Neural cell (in vitro differentiated cells): ENCODE data around the gene SAC3D1. TPM values are rescaled to one million over a fixed set of nuclear protein-coding genes. Genes with fewer than 3 reads are reported as not detected.

Source experiments
- H2AFZ ChIP-seq: fragments of 200-600, 300-800 bp; sonication (generic), shearing (Covaris generic); 2 replicates; pipeline ENCODE4 v1.6.0; 2014; ENCODE audit warnings: low read depth, mild to moderate bottlenecking, antibody characterized with exemption, low read length, moderate library complexity
- H3F3A ChIP-seq: fragments of 200-600 bp; shearing (Covaris generic); 2 replicates; pipeline ENCODE4 v1.6.1; 2016; ENCODE audit warnings: mild to moderate bottlenecking, moderate library complexity, mixed read lengths, antibody characterized with exemption, low read length; ENCODE audit not compliant: insufficient read depth, poor library complexity, severe bottlenecking
- H3K27ac ChIP-seq: fragments of 200-600, 300-800 bp; sonication (generic), shearing (Covaris generic); 2 replicates; pipeline ENCODE4 v1.5.1; 2014; ENCODE audit warnings: mild to moderate bottlenecking, low read length, moderate library complexity
- H3K27me3 ChIP-seq: fragments of 300-800, 200-600 bp; sonication (generic), shearing (Covaris generic); 2 replicates; pipeline ENCODE4 v1.6.0; 2014; ENCODE audit warnings: mild to moderate bottlenecking, low read depth, low read length, moderate library complexity; ENCODE audit not compliant: insufficient read depth
- H3K36me3 ChIP-seq: fragments of 300-800, 200-600 bp; sonication (generic), shearing (Covaris generic); 2 replicates; pipeline ENCODE4 v1.5.1; 2014; ENCODE audit warnings: mild to moderate bottlenecking, antibody characterized with exemption, low read length, moderate library complexity; ENCODE audit not compliant: insufficient read depth
- H3K4me2 ChIP-seq: fragments of 300-800, 200-600 bp; sonication (generic), shearing (Covaris generic); 2 replicates; pipeline ENCODE4 v1.6.0; 2014; ENCODE audit warnings: mild to moderate bottlenecking, low read length
- H3K4me3 ChIP-seq: fragments of 300-800, 200-600 bp; sonication (generic), shearing (Covaris generic); 2 replicates; pipeline ENCODE4 v1.5.1; 2014; ENCODE audit warnings: mild to moderate bottlenecking, low read length, moderate library complexity
- H3K79me2 ChIP-seq: fragments of 200-600 bp; shearing (Covaris generic); replicated peaks from 2 replicates; pipeline ENCODE4 v1.6.0; 2014; ENCODE audit warnings: mild to moderate bottlenecking, low read length, moderate library complexity; ENCODE audit not compliant: insufficient read depth
- H3K9ac ChIP-seq: fragments of 300-800, 200-600 bp; sonication (generic), shearing (Covaris generic); 2 replicates; pipeline ENCODE4 v1.6.1; 2016; ENCODE audit warnings: mild to moderate bottlenecking, low read length, mixed read lengths
- H3K9me2 ChIP-seq: fragments of 200-600 bp; shearing (Covaris generic); 2 replicates; pipeline ENCODE4 v1.6.1; 2016; ENCODE audit warnings: mild to moderate bottlenecking, low read length, mixed read lengths; ENCODE audit not compliant: insufficient read depth
- H3K9me3 ChIP-seq: fragments of 200-600, 300-800 bp; sonication (generic), shearing (Covaris generic); 2 replicates; pipeline ENCODE4 v1.6.1; 2016; ENCODE audit warnings: mild to moderate bottlenecking, mixed run types, low read length, moderate library complexity, mixed read lengths
- H4K20me1 ChIP-seq: fragments of 200-600 bp; shearing (Covaris generic); 2 replicates; pipeline ENCODE4 v1.6.1; 2016; ENCODE audit warnings: mild to moderate bottlenecking, mixed run types; ENCODE audit not compliant: insufficient read depth
- EP300 ChIP-seq: fragments of 450-650 bp; conservative IDR thresholded peaks from 2 replicates; pipeline ENCODE4 v1.6.1; 2014; ENCODE audit warnings: antibody characterized with exemption, mild to moderate bottlenecking, moderate library complexity; ENCODE audit not compliant: poor library complexity, severe bottlenecking
- EZH2 ChIP-seq: fragments of 200-600, 300-800 bp; shearing (Covaris generic), sonication (generic); IDR thresholded peaks from 2 replicates; pipeline ENCODE4 v1.6.1; 2014; ENCODE audit warnings: antibody characterized with exemption, low read length, borderline replicate concordance, mild to moderate bottlenecking; ENCODE audit not compliant: insufficient read depth, poor library complexity, severe bottlenecking
- MXI1 ChIP-seq: fragments of 450-650 bp; conservative IDR thresholded peaks from 2 replicates; pipeline ENCODE4 v1.6.1; 2014; ENCODE audit warnings: antibody characterized with exemption, mild to moderate bottlenecking; ENCODE audit not compliant: poor library complexity, severe bottlenecking
- POLR2AphosphoS5 ChIP-seq: IDR thresholded peaks from 2 replicates; pipeline ENCODE4 v1.6.1; 2012
- RAD21 ChIP-seq: fragments of 450-650 bp; conservative IDR thresholded peaks from 2 replicates; pipeline ENCODE4 v1.6.1; 2014; ENCODE audit warnings: antibody characterized with exemption, mild to moderate bottlenecking, moderate library complexity
- SMC3 ChIP-seq: fragments of 450-650 bp; conservative IDR thresholded peaks from 2 replicates; pipeline ENCODE4 v1.6.1; 2014; ENCODE audit warnings: antibody characterized with exemption, mild to moderate bottlenecking, moderate library complexity; ENCODE audit not compliant: poor library complexity
- TAF1 ChIP-seq: IDR thresholded peaks from 2 replicates; pipeline ENCODE4 v1.6.1; 2012; ENCODE audit warnings: low read depth
- polyA plus RNA-seq: library from polyadenylated mRNA; depleted of rRNA; stranded (reverse); fragments of >200 nt; gene quantifications from 2 replicates; pipeline ENCODE4 v1.2.3, GENCODE V29; 2014
- TF ChIP-seq, protein P1 (sequence below): fragments of 450-650 bp; IDR thresholded peaks from 2 replicates; pipeline ENCODE4 v1.5.1; 2014; ENCODE audit warnings: antibody characterized with exemption, mild to moderate bottlenecking, moderate library complexity; ENCODE audit not compliant: poor library complexity, severe bottlenecking
- TF ChIP-seq, protein P2 (sequence below): IDR thresholded peaks from 2 replicates; pipeline ENCODE4 v1.6.1; 2012; ENCODE audit warnings: borderline replicate concordance

Gene SAC3D1
- polyA plus RNA-seq, 1 donor from 2014 or later: 23.5 TPM

DNA sequence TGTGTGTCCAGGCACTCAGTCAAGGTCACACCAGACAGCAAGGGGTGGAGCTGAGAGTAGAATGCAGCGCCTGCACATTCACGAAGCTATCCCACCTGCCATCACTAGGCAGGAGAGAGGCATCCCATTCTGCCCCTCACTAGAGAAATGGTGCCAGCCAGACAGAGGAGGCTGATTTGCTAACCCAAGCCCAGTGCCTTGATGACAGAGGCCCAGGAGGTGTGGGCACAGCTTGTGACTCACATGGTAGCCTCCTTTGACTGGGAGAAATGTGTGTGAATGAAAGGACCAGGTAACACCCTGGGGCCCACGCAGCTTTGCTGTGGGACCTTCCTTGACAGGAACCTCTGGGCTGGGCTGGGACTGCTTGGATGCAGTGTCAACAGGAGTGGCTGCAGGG, 22.5 kb downstream of the SAC3D1 start:
- no peak for TF ChIP-seq EZH2
- no peaks in the 10 kb centered on the region for H3K36me3 ChIP-seq

DNA sequence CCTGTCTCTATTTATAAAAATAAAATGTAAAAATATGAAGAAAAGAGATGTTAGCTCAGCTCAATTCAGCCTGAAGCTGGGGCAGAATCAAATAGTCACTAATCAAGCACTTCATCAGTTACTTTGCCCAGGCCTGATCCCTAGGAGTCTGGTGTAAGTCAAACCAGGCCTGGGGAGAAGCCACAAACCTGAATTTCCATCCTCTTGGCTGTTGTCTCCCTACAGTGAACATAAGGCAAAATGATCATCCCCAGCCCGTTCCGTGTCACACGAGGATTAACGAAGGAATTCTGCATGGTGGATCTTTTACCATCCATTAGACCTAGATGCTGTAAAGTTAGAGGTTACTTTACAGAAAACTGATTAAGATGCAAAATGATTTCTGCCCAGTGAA, 23.8 kb downstream of the SAC3D1 start:
- Histone ChIP-seq H3K27me3 (no peaks in the 10 kb centered on the region), H3K27ac (no peak overlapping the region), H3F3A (no peaks in the 10 kb centered on the region), H3K4me3 (no peak overlapping the region), H2AFZ (no peak overlapping the region), H3K79me2 (no peaks in the 10 kb centered on the region), H3K4me2 (no peak overlapping the region), H3K9me3 (no peaks in the 10 kb centered on the region), H3K9me2 (no peaks in the 10 kb centered on the region), H4K20me1 (no peaks in the 10 kb centered on the region), H3K36me3 (no peaks in the 10 kb centered on the region), H3K9ac (no peak overlapping the region)
- TF ChIP-seq SMC3 (no peak), MXI1 (no peak), EP300 (no peak), POLR2AphosphoS5 (no peak), RAD21 (no peak), EZH2 (no peak), TAF1 (no peak)
- TF ChIP-seq, protein P1, sequence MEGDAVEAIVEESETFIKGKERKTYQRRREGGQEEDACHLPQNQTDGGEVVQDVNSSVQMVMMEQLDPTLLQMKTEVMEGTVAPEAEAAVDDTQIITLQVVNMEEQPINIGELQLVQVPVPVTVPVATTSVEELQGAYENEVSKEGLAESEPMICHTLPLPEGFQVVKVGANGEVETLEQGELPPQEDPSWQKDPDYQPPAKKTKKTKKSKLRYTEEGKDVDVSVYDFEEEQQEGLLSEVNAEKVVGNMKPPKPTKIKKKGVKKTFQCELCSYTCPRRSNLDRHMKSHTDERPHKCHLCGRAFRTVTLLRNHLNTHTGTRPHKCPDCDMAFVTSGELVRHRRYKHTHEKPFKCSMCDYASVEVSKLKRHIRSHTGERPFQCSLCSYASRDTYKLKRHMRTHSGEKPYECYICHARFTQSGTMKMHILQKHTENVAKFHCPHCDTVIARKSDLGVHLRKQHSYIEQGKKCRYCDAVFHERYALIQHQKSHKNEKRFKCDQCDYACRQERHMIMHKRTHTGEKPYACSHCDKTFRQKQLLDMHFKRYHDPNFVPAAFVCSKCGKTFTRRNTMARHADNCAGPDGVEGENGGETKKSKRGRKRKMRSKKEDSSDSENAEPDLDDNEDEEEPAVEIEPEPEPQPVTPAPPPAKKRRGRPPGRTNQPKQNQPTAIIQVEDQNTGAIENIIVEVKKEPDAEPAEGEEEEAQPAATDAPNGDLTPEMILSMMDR: no peak

More for the DNA sequence above, 22.5 kb downstream of the SAC3D1 start:
- Histone ChIP-seq H3K9ac (no peak overlapping the region), H3K27ac (no peak overlapping the region), H3K4me3 (no peak overlapping the region), H3K4me2 (no peak overlapping the region), H3K9me3 (no peaks in the 10 kb centered on the region), H3K27me3 (no peaks in the 10 kb centered on the region), H3K79me2 (no peaks in the 10 kb centered on the region), H4K20me1 (no peaks in the 10 kb centered on the region), H3K9me2 (no peaks in the 10 kb centered on the region), H2AFZ (no peak overlapping the region), H3F3A (no peaks in the 10 kb centered on the region)

DNA sequence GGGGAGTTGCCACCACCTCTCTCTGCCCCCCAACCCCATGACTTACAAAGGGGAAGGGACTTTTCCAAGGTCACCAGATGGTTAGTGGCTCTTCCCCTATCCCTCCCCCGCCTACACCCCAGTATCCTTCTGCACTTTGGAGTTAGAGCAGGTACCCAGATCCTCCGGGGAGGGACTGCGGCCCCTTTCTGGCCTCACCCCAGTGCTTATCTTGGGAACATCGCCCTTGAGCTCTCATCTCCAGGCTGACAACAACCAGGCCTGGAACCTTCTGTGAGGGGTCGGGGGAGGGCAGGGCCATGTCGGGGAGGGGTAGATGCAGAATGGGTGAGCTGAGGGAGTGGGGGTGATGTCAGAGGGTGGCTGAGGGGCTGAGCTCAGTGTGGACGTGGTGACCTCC, 24.8 kb downstream of the SAC3D1 start:
- no peaks in the 10 kb centered on the region for H4K20me1 ChIP-seq
- no peaks in the 10 kb centered on the region for H3F3A ChIP-seq
- no peak overlapping the region for H3K4me3 ChIP-seq
- no peak overlapping the region for H3K27ac ChIP-seq
- H3K4me2 ChIP-seq: no peak overlapping the region
- TF ChIP-seq RAD21 (no peak), POLR2AphosphoS5 (no peak), SMC3 (no peak), MXI1 (no peak), TAF1 (no peak), EP300 (no peak)
- TF ChIP-seq, protein P2, sequence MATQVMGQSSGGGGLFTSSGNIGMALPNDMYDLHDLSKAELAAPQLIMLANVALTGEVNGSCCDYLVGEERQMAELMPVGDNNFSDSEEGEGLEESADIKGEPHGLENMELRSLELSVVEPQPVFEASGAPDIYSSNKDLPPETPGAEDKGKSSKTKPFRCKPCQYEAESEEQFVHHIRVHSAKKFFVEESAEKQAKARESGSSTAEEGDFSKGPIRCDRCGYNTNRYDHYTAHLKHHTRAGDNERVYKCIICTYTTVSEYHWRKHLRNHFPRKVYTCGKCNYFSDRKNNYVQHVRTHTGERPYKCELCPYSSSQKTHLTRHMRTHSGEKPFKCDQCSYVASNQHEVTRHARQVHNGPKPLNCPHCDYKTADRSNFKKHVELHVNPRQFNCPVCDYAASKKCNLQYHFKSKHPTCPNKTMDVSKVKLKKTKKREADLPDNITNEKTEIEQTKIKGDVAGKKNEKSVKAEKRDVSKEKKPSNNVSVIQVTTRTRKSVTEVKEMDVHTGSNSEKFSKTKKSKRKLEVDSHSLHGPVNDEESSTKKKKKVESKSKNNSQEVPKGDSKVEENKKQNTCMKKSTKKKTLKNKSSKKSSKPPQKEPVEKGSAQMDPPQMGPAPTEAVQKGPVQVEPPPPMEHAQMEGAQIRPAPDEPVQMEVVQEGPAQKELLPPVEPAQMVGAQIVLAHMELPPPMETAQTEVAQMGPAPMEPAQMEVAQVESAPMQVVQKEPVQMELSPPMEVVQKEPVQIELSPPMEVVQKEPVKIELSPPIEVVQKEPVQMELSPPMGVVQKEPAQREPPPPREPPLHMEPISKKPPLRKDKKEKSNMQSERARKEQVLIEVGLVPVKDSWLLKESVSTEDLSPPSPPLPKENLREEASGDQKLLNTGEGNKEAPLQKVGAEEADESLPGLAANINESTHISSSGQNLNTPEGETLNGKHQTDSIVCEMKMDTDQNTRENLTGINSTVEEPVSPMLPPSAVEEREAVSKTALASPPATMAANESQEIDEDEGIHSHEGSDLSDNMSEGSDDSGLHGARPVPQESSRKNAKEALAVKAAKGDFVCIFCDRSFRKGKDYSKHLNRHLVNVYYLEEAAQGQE: no peak
- no peaks in the 10 kb centered on the region for H3K36me3 ChIP-seq
- H3K9ac ChIP-seq: no peak overlapping the region
- no peaks in the 10 kb centered on the region for H3K9me2 ChIP-seq
- no peaks in the 10 kb centered on the region for H3K79me2 ChIP-seq
- no peak overlapping the region for H2AFZ ChIP-seq
- no peaks in the 10 kb centered on the region for H3K9me3 ChIP-seq
- H3K27me3 ChIP-seq: no peaks in the 10 kb centered on the region
